Forelimb muscle (tissue), 1 donor: Measurements from ENCODE around the gene RAB3IL1. TPM values are rescaled to one million over a fixed set of nuclear protein-coding genes. Genes with fewer than 3 reads are reported as not detected.
"Not testable (repeated sequence)": the region's sequence is repeated elsewhere in the genome, so short reads cannot be mapped to it uniquely, and the experiment has no call there.

Experiments
- DNase-seq: peaks from one replicate; pipeline ENCODE4 v3.0.0-alpha.2; 2013; ENCODE audit warnings: low read depth
- polyA plus RNA-seq: library from polyadenylated mRNA; unstranded; fragments of 120-200 nt; gene quantifications from one replicate; pipeline ENCODE4 v1.2.1, GENCODE V29; 2013; ENCODE audit not compliant: insufficient read length

Gene RAB3IL1
- polyA plus RNA-seq, 1 donor = 25.9 TPM

DNA sequence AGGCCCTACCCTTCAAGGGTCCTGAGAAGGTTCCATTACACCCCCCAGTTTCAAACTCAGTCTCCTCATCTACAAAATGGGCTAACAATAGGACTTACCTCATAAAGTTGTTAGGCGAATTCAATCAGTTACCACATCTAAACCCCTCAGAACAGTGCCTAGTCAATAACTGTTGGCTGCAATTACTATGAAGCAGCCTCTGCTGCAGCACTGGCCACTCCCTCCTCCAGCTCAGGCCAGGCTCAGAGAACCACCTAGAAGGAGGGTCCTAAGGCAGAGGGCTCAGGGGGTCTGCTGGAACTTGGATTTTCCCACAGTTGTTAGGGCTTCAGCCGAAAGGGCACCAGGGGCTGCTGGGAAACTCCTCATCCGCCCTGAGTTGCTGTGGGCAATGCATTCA lies 30.7 kb downstream of the RAB3IL1 start:
- DNase-seq = no peak

DNA sequence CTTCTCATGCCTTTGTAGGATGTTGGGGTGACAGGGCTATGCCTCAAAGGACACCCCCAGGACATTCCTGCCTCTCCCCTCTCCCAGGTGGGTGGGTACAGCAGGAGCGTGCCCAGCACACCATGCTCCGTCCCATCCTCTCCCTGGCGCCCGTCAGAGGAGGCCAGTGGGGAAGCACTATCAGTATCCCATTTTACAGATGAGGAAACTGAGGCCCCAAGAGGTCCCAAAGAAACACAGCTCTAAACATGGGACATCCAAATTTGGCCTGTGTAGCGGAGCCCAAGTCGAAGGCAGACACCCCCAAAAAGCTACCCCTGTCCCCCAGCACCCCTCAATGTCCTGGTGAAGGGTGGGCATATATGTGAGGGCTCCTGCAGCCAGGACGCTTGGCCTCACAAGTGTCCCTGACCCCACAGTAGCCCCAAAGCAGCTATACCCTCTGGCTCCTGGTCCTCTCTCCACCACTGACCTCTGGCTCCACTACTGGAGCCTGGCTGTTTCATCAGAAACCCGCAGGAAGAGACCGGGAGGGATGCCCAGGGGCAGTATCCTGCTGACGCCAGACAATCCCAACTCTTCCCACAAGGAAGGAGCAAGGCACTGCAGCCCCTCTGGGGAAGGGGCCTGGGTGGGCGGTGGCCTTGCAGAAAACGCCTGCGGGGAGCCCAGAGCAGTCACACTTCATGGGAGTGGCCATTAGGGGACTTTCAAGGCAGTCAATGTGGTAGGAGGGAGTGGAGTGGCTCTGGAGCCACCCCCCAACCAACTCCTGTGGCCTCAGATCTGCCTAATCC lies 31.4 kb downstream of the RAB3IL1 start:
- DNase-seq = no peak

DNA sequence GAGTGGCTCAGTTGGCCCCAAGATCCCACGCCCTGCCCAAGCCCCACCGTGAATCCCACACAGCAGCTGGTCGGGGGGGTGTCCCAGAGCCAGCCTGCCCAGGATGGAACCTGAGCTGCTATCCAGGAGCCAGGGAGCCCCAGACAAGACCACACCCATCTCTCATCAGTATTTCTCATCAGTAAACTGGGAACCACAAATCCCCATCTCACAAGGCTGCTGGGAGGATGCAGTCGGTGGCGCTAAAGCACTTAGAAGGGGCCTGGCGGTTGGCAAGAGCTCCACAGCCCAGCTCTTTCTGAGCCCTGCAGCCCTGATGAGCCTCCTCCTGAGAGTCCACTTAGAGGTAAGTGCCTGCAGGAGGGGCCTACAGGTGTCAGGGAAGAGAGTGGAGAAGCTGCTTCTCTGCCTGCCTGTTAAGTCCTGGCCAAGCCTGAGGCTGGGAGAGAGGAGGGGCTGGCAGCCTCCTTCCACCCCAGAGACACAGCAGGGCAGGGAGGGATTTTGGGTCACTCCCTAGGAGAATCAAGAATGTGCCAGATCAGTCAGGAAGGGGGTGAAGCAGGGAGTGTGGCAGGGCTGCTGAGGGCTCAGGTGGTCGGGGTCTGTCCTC lies 32.1 kb downstream of the RAB3IL1 start:
- no peak for DNase-seq

DNA sequence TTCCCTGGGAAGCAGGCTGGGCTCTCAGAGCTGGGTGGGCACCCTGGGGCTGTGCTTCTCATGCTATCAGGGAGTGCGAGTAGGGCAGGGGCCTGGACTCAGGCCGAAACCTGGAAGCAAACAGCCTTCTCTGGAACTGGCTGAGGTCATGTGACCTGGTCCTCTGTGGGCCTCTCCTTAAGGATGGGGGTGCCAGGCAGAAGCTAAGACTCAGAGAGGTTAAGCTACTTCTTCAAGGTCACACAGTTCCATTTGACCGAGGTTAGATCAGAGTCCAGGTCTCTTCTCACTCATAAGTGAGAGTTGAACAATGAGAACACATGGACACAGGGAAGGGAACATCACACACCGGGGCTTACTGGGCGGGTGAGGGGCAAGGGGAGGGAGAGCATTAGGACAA lies 33.4 kb downstream of the RAB3IL1 start:
- DNase-seq = no peak

DNA sequence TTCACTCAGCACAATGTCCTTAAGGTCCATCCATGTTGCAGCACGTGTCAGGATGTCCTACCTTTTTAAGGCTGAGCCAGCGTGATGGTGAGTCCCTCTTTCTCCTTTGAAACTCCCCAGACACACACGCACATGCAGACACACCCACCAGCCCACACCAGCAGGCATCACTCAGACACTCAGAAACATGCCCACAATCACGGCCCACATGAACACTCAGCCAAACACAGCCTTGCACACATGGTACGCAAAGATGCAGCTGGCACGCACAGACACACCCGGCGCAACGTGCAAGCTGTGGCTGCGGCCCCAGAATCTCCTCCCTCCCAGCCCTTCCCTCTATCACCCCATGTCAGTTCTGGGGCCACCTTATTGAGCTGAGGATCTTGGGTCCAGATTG lies 34.0 kb downstream of the RAB3IL1 start:
- DNase-seq = no peak

DNA sequence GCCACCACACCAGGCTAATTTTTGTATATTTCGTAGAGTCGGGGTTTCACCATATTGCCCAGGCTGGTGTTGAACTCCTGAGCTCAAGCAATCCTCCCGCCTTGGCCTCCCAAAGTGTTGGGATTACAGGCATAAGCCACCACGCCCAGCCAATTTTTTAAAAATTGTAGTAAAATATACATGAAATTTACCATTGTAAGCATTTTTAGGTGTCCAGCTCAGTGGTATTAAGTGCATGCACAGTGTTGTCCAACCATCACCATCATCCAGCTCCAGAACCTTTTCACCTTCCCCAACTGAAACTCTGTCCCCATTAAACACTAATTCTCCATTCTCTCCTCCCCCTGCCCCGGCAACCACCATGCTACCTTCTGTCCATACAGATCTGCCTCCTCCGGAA lies 34.5 kb downstream of the RAB3IL1 start:
- DNase-seq = no peak

DNA sequence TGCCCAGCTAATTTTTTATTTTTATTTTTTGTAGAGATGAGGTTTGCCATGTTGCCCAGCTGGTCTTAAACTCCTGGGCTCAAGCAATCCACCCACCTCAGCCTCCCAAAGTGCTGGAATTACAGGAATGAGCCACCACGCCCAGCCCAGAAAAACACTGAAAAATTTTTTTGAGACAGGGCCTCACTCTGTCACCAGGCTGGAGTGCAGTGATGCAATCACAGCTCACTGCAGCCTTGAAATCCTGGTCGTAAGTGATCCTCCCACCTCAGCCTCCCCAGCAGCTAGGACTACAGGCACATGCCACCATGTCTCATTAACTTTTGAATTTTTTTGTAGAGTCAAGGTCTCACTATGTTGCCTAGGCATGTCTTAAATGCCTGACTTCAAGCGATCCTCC lies 35.1 kb downstream of the RAB3IL1 start:
- not testable (repeated sequence) for DNase-seq

DNA sequence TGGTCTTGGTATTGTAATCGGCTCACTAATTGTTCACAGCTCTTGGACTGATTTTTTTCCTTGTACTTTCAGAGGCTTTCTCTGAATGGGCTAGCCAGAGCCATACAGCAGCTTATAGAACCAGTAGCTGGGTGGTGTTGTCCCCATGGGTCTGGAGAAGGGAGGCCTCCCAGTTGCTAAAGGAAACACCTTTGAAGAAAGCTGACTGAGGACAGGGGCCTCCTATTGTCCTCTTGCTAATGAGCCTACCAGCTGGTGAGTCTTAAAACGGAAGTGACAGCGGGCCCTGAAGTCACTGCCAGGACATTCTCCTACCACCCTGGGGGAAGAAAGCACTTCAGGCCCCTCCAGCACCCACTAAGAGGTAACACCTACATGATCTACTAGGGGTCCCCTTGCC lies 36.0 kb downstream of the RAB3IL1 start:
- DNase-seq = no peak

DNA sequence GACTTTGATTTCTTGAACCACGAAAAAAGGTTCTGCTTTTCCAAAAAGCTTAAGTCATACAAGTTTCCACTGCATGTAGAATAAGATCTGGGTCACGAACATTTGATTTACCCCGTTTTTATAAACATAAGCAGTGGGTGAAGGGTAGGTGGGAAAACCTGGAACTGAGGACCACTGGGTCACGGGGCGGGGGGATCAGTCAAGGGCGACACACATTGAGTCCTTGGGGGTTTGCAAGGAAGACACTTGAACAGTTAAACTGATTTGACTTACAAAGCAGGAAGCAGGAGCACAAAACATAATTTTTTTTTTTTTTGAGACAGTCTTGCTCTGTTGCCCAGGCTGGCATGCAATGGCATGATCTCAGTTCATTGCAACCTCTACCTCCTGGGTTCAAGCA lies 36.9 kb downstream of the RAB3IL1 start:
- DNase-seq = no peak

DNA sequence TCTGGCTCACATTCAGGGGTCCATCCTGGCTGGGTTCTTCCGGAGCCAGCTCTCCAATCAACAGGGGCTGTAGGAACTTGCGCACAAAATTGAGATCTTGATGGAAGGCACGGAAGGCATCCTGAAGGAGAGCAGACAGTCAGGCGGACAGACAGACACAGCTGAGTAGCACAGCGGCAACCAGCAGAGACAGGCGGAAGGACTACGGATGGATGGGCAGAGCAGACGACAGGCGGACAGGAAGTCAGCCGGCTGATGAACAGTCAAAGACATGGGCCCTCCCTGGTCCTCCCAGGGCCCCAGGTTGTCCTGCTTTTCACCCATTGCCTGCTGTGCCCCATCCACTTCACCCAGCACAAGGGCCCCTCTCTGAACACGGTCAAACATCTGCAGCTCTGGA lies 37.3 kb downstream of the RAB3IL1 start:
- no peak for DNase-seq

DNA sequence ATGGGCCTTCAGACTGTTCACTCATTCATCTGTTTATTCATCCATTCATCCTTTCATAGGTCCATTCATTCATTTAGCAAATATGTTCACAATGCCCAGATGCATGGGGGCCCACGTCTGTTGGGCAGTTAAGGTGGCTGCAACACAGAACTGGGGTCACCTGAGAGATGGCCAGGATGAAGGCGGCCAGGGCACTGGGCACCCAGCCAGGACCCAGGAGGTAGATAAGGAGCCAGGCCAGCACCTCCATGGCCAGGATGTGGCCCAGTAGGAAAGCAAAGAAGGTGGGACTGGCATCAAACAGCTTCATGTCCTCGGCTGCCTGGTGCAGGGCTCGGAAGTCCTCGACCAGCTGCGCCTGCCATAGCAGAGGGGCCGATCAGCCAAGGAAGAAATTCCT lies 38.2 kb downstream of the RAB3IL1 start:
- DNase-seq = no peak

DNA sequence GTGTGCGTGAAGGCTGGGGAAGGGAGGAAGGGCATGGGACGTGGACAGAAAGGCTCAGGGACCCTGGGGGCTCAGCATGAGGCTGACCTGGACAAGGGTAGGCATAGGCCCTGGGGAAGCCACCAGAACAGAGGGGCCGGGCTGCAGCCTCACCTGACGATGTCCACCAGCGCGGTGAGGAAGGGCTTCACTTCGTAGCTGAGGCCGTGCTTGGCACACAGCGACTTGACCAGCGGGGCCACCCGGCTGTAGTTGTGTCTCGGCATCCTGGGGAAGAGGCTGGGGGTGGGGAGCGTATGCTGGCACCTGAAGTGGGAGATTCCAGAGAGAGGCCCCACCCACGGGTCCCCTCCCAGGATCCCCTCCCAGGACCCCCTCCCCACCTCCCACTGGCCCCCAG lies 41.7 kb downstream of the RAB3IL1 start:
- no peak for DNase-seq

DNA sequence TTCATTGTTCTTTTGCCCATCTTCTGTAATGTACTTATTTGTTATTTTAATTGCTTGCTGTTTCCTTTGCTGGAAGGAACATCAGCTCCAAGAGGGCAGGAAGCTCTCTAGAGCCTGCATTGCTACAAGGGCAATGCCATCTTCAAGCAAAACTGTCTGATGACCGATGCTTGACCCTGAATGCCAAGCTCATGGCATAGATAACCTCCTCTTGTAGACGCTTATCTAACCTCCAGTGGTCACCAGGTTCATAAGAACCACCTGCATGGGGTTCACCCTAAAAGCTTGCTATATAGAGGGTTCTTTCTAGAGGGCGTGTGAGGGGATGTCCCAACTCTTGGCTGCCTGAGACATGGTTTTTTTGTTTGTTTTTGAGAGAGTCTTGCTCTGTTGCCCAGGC lies 42.5 kb downstream of the RAB3IL1 start:
- no peak for DNase-seq

DNA sequence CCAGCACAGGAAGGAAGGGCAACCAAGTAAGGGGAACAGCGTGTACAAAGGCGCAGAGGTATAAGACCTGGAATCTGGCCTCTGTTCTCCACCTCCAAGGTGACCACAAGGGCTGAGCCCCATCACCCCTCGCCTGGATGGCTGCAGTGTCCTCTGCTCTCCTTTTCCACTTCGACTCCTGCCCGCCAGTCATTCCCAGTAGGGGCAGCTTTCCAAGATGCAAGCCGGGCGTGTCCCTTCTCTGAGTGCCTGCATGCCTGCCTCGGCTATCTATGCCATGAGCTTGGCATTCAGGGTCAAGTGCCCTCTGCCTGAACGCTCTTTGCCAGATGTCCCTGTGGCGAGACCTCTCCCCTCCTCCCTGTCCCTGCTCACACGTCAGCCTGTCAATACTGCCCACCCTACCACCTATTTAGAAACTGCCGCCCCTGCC lies 43.0 kb downstream of the RAB3IL1 start:
- no peak for DNase-seq

DNA sequence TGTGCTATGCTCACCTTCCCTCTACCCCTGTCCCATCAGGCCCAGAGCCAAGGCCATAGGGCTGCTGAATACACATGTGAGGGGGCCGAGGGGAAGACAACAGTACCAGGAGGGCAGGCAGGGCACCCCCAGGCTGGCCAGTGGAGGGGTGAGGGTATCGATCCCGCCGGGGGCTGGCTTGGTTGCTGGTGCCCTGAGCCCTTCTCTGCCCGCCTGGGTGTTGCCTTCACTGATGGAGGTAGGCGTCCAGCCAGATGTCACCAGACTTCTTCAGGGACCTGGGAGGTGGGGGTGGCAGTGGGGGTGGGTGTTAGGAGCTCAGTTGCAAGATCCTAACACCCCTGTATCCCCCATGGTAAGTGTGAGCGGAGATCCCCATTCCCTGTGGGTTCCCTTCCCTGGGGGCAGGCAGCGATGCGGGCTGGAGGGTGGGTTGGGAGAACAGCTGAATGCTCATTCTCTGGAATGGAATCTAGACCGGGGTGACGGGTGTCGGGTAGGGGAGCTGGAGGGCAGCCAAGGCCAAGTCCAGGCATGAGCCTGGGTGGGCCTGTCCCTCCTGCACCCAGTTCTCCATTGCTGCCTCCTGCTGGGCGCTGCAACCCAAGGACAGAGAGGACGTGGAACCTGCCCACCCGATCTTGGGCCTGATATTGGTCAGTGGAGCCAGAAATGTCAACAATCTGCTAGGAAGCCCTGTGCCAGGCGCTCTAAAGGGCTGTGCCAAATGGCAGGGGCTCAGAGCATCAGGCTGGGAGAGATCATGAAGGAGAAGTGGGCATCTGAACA lies 43.6 kb downstream of the RAB3IL1 start:
- DNase-seq = no peak

DNA sequence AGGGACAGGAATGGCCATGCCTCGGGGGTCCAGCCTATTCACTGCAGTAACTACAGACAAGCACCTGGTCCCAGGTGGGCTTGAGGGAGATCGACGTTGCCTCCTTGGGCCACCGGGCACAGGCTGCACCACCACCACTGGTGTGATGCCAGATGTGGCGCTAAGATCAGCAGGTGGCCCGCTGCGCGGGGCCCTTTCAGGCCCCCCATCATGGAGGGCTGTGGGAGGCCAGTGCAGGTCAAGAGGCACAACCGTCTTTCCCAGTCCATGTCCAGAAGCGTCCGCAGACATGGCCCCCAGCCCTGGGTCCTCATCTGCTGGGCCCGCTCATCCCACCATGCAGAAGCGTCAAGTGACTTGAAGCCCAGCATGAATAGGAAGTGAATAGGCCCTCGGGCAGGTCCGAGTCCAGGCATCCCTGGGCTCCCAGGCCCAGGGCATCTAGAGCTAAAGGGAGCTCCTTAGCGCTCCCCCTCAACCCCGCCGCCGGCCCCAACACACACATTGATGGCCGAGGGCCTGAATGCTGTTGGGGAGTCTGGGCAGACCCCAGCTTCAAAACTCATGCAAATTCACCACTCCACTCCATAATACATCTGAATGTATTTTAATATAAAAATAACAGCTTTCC lies 44.3 kb downstream of the RAB3IL1 start:
- DNase-seq = no peak

DNA sequence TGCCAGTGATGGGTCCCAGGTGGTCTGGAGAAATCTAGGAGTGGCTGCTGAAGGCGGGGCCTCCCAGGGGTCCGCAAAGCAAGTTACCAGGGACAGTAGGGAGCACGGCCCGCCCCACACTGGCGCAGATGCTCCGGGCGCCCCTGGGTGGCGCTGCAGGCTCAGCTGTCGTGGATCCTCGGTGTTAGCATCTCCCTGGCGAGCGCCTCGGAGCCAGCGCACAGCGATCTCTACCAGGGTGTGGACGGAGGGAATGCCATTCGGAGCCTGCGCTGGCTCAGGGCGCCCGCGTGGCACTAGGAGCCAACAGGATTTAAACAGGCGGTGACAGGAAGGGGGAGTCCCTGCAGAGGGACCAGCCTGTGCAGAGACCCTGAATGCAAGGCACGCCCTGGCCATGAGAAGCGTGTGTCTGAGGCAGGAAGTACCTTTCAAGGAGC lies 46.2 kb downstream of the RAB3IL1 start:
- DNase-seq = no peak

DNA sequence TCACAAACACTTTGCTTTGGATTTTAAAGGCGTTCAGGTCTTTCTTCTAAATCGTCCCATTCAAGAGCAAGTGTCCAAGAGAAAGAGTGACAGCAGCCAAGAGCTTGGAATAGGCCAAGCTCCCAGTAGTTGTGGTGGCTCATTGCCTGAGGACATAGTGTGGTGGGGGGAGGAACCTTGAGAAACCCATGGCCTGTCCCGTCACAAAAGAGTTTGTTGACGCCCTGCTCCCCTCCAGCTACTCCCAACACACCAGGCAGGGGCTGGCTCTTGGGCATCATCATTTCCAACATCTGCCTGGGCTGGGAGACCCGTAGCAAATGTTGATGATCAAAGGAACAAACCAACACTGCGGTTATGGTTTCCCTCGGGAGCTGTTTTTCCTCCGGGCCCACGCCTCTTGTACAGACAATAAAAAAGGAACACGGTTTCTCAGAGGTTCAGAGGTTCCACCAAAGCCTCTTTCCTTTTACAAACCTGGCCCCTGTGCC lies 46.8 kb downstream of the RAB3IL1 start:
- DNase-seq = no peak

DNA sequence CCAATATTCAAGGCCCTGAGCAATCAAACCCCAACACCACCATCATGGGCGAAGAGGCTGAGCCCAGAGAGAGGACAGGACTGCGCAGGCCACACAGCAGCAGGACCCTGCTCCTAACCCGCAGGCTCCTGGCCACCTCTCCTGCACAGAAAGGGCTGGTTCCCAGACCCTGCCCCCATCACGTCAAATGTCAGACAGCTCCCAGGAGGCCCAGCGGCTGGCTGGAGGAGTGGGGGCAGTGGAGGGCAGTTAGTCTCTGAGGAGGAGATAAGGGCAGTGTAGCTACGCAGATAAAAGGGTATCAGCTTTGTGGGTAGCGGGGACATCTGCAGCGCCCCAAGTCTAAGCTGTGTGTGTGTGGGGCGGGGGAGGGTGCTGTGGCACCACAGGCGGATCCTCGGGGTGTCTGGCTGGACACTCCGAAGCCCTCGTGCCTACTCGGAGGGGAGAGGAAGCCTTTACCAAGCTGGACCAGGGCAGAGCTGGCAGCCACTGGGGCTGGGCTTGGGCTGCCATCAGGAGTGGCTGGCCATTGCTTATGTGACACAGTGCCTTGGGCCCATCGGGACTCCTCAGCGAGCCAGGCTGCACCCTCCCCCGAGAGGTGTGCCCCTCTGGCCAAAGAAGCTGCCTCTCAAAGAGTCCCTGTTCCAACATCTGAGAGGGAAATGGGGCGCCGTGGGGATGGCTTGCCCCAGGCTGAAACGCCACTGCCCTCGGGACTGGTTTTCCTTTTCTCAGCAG lies 47.5 kb downstream of the RAB3IL1 start:
- DNase-seq = no peak

DNA sequence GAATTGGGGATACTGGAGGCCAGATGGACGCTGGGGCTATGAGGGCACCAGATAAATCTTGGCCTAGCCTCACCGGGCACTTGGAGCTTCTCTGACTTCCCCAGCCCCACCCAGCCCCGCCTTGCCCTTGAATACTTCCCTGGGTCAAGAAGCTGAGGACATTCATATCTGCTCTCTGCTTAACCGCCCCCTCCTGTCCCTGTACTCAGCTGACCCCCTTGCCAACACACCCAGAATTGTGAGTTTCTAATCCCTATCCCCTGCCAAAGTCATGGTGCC lies 48.0 kb downstream of the RAB3IL1 start:
- no peak for DNase-seq

DNA sequence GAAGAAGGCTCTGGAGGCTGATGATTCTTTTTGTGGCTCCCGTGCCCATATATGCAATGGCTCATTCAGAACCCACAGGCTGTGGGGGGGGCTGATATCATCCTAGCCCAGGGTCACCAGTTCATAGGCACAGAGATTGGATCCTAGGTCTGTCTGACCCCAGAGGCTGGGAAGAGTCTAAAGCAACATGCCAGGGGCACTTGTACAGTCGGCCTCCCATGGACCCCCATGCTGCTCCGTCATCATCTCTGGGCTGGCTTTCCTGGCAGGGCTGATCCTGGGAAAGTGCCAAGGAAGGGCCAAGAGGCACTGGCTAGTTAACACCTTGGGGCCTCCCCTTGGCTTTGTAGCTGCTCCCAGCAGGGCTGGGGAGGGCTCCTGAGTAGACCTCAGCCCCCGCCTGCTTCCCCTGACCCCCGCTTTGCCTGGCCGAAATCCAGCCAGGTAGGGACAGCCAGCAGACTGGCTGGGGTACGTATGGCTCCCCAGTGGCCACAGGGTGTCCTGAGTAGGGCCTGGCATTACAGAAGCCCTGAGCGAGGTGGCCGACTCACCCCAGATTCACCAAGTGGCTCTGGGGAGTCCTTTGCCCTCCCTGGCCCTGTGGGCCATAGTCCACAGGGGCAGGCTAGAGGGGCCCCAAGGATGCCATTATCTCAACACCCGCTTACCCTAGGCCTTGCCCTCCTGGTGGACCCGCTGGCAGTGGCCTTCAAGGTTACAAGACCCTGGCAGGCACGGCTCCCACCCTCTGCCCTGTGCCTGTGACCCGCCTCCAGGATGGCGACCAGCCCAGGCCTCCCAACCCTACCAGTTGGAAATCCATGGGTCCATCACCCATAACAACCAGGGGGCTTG lies 48.6 kb downstream of the RAB3IL1 start:
- DNase-seq = no peak
